ENCODE results near the gene TEAD1.

GRCh38 chr11:12884751-12885318, 210.6 kb downstream of the TEAD1 start:
- TF ChIP-seq NKRF (IDR thresholded peaks at IDR 0.05; ENCODE audit: borderline replicate concordance) = no peak
- TF ChIP-seq HBP1 (CRISPR knock-in tag; IDR thresholded peaks at IDR 0.05) = no peak
- TF ChIP-seq TCF3 (CRISPR knock-in tag; IDR thresholded peaks at IDR 0.05) = no peak
